HPDE6-E6E7 (cell line): ENCODE data around the gene PRR7.

ENCODE experiments used
- DNase-seq: peaks from one replicate; pipeline ENCODE4 v3.0.0; 2011; ENCODE audit warnings: missing footprints; ENCODE audit errors: extremely low spot score

The PRR7 gene

GRCh38 chr5:177425196-177425800 is 21.3 kb upstream of the PRR7 start:
- DNase-seq = no peak

GRCh38 chr5:177425801-177426565 is 20.6 kb upstream of the PRR7 start:
- DNase-seq = peak; percentile 100

GRCh38 chr5:177426566-177427210 is 19.9 kb upstream of the PRR7 start, which contains the start of gene GRK6:
TSS of gene GRK6 (plus strand) at chr5:177426676. CDS start at chr5:177426846, 170 bp downstream.
- no peak for DNase-seq

- no peak for DNase-seq
Observed at GRCh38 chr5:177427211-177427822, 19.3 kb upstream of the PRR7 start.

- DNase-seq = no peak
Observed at GRCh38 chr5:177427919-177428573, 18.6 kb upstream of the PRR7 start.

GRCh38 chr5:177428574-177429217 is 17.9 kb upstream of the PRR7 start:
- no peak for DNase-seq

- no peak for DNase-seq
Observed at GRCh38 chr5:177429248-177430040, 17.2 kb upstream of the PRR7 start.

GRCh38 chr5:177430140-177430951 is 16.3 kb upstream of the PRR7 start:
- DNase-seq = no peak

GRCh38 chr5:177430972-177431316 is 15.7 kb upstream of the PRR7 start:
- no peak for DNase-seq

- DNase-seq = no peak
Observed at GRCh38 chr5:177431317-177432142, 15.1 kb upstream of the PRR7 start.

- DNase-seq = no peak
Observed at GRCh38 chr5:177432143-177432838, 14.3 kb upstream of the PRR7 start.

- DNase-seq = no peak
Observed at GRCh38 chr5:177432839-177433657, 13.6 kb upstream of the PRR7 start.

GRCh38 chr5:177433658-177434217 is 12.9 kb upstream of the PRR7 start:
- DNase-seq = no peak

- no peak for DNase-seq
Observed at GRCh38 chr5:177434437-177434836, 12.2 kb upstream of the PRR7 start.

GRCh38 chr5:177434942-177435738 is 11.5 kb upstream of the PRR7 start:
- no peak for DNase-seq

GRCh38 chr5:177435847-177436536 is 10.6 kb upstream of the PRR7 start:
- no peak for DNase-seq
